Gastroesophageal sphincter (tissue), 3 donors: ENCODE data around the gene DEFB131A.

Experiments used
- CTCF ChIP-seq, 4 experiments: fragments of 200-600 bp in 2 of 4; fragments of 450-650 bp in 2 of 4; sonication (generic) in 1 of 4; IDR thresholded peaks; one replicate each; pipeline ENCODE4 v1.5.1; 2017 to 2019; ENCODE audit warnings: antibody characterized with exemption in 4 of 4, mild to moderate bottlenecking in 2 of 4, moderate library complexity in 2 of 4
- EP300 ChIP-seq: sonication (generic); formaldehyde crosslinking; IDR thresholded peaks from one replicate; pipeline ENCODE4 v1.6.1; 2017; ENCODE audit warnings: antibody characterized with exemption, mild to moderate bottlenecking
- POLR2A ChIP-seq, 2 donors: fragments of 450-650 bp; IDR thresholded peaks; one replicate each; pipeline ENCODE4 v1.6.1; 2017; ENCODE audit warnings: antibody characterized with exemption in 2 of 2, mild to moderate bottlenecking in 2 of 2, moderate library complexity in 1 of 2
- POLR2AphosphoS5 ChIP-seq: sonication (generic); formaldehyde crosslinking; IDR thresholded peaks from one replicate; pipeline ENCODE4 v1.6.1; 2017; ENCODE audit warnings: antibody characterized with exemption

- no peak for TF ChIP-seq EP300
- no peak for TF ChIP-seq CTCF (IDR thresholded peaks at IDR 0.05)
- TF ChIP-seq POLR2AphosphoS5, result no peak
- no peak for TF ChIP-seq POLR2A (IDR thresholded peaks at IDR 0.05)
These were observed 34.4 kb upstream of the DEFB131A start for GRCh38 chr4:9409793-9410192.
